ENCODE results near the gene STK11.
"Not testable (repeated sequence)": the region's sequence is repeated elsewhere in the genome, so short reads cannot be mapped to it uniquely, and the experiment has no call there.

STK11 gene

GRCh38 chr19:1169921-1170885, 35.4 kb upstream of the STK11 start:
- no peak for DNase-seq

- no peak for DNase-seq
Observed at GRCh38 chr19:1170938-1171754, 34.4 kb upstream of the STK11 start.

- no peak for DNase-seq
Observed at GRCh38 chr19:1171755-1172352, 33.7 kb upstream of the STK11 start.

- no peak for DNase-seq
Observed at GRCh38 chr19:1172353-1173158, 33.0 kb upstream of the STK11 start.

GRCh38 chr19:1173159-1173844, 32.3 kb upstream of the STK11 start:
- DNase-seq: no peak

GRCh38 chr19:1173845-1174809, 31.5 kb upstream of the STK11 start, which contains the start of gene SBNO2:
Gene SBNO2 (minus strand): TSS chr19:1174268. CDS start chr19:1154276, 19,992 bp downstream.
- peak; percentile 53 for DNase-seq

GRCh38 chr19:1177322-1178114, 28.1 kb upstream of the STK11 start:
- DNase-seq: peak; percentile 40

- DNase-seq: no peak
Observed at GRCh38 chr19:1181606-1182005, 24.0 kb upstream of the STK11 start.

GRCh38 chr19:1182068-1182467, 23.5 kb upstream of the STK11 start:
- no peak for DNase-seq

- DNase-seq: no peak
Observed at GRCh38 chr19:1182727-1183126, 22.9 kb upstream of the STK11 start.

- DNase-seq: no peak
Observed at GRCh38 chr19:1183543-1184172, 21.9 kb upstream of the STK11 start.

GRCh38 chr19:1189419-1189818, 16.2 kb upstream of the STK11 start:
- no peak for DNase-seq

- no peak for DNase-seq
Observed at GRCh38 chr19:1199531-1199930, 6.0 kb upstream of the STK11 start.

- not testable (repeated sequence) for DNase-seq
Observed at GRCh38 chr19:1200614-1201013, 5.0 kb upstream of the STK11 start.

GRCh38 chr19:1206150-1206863, 729 bp downstream of the STK11 start:
- no peak for DNase-seq

GRCh38 chr19:1206864-1207450, 1.4 kb downstream of the STK11 start:
- DNase-seq: peak; percentile 37

GRCh38 chr19:1208830-1209229, 3.3 kb downstream of the STK11 start:
- DNase-seq: not testable (repeated sequence)

- no peak for DNase-seq
Observed at GRCh38 chr19:1210227-1210538, 4.6 kb downstream of the STK11 start.
